ENCODE data around the gene DEPDC5.

- no peak for TF ChIP-seq POLR2A (IDR thresholded peaks at IDR 0.05; ENCODE audit: extremely low read depth, insufficient read length)
- TF ChIP-seq CTCF (IDR thresholded peaks at IDR 0.05; ENCODE audit: low read depth, low read length) = no peak
- TF ChIP-seq MYC (IDR thresholded peaks at IDR 0.05; ENCODE audit: low read depth, low read length) = no peak
- TF ChIP-seq MAX (IDR thresholded peaks at IDR 0.05; ENCODE audit: low read depth, low read length) = no peak
Measured at GRCh38 chr22:31906569-31906968, 152.8 kb downstream of the DEPDC5 start.

All from NB4 (cell line).